A549 (cell line): Measurements from ENCODE around the gene UNCX.

Experiments used
- BHLHE40 ChIP-seq: IDR thresholded peaks from 2 replicates; pipeline ENCODE4 v1.6.1; 2012; ENCODE audit warnings: low read depth, low read length, inconsistent platforms
- MAX ChIP-seq: IDR thresholded peaks from 2 replicates; pipeline ENCODE4 v1.6.1; 2012
- NFE2L2 ChIP-seq: fragments of 150-350 bp; conservative IDR thresholded peaks from 2 replicates; pipeline ENCODE4 v1.6.1; 2014; ENCODE audit warnings: low read length
- POLR2A ChIP-seq: IDR thresholded peaks from 2 replicates; pipeline ENCODE4 v1.6.1; 2012; ENCODE audit warnings: mild to moderate bottlenecking, low read length
- RAD21 ChIP-seq, 2 experiments: fragments of >200 bp in 1 of 2; sonication (Bioruptor Twin) in 1 of 2; formaldehyde crosslinking in 1 of 2; IDR thresholded peaks in 1 of 2; conservative IDR thresholded peaks in 1 of 2; 2 replicates in 1 of 2; 3 replicates in 1 of 2; pipeline ENCODE4 v1.6.1; 2012 to 2018; ENCODE audit warnings: inconsistent platforms in 1 of 2
- RCOR1 ChIP-seq: fragments of 150-350 bp; IDR thresholded peaks from 2 replicates; pipeline ENCODE4 v1.6.1; 2014; ENCODE audit warnings: antibody characterized with exemption, low read length, low read depth
- RNF2 ChIP-seq: fragments of 200-600 bp; sonication (generic); IDR thresholded peaks from 2 replicates; pipeline ENCODE4 v1.6.1; 2016; ENCODE audit warnings: low read depth, mild to moderate bottlenecking, antibody characterized with exemption, moderate library complexity, borderline replicate concordance
- USF2 ChIP-seq: fragments of 450-650 bp; IDR thresholded peaks from 2 replicates; pipeline ENCODE4 v1.6.1; 2014; ENCODE audit warnings: antibody characterized with exemption
- ZNF302 ChIP-seq: fragments of 250-450 bp; sonication (Bioruptor Pico); IDR thresholded peaks from 2 replicates; pipeline ENCODE4 v1.9.0; 2021; ENCODE audit warnings: inconsistent platforms, mild to moderate bottlenecking, moderate library complexity
- TF ChIP-seq, protein P1 (sequence below): fragments of >200 bp; sonication (Bioruptor Twin); formaldehyde crosslinking; IDR thresholded peaks from 3 replicates; pipeline ENCODE4 v1.5.1; 2016

DNA sequence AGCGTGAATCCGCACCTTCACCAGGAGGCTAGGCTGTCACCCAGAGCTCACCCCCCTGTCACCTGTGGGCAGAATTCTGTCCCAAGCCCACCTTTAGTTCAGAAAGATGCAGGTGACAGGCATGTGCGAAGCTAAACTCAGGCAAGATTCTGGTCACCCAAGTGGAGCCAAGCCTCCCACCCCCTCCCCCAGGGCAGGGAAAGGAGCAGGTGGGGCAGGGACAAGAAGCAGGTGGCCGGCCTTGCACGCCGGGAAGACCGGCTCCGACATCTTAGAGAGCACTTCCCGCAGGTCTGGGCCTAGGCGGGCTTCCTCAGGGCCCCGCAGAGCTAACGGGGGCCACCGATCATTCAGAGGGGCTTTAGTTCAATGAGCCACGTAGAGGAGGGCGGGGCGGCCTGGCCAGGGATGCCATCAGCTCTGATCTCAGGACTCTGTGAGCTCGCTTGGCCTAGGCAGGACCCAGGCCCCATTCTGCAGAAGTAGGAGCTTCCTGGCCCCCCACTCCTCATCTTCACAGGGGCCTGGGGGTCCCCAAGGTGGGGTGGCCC is 19.9 kb downstream of the UNCX start:
- TF ChIP-seq USF2 (no peak), RCOR1 (no peak), POLR2A (no peak), BHLHE40 (no peak), RNF2 (no peak), RAD21 (conservative IDR thresholded peaks at IDR 0.05 in 1 of 2, IDR thresholded peaks at IDR 0.05 in 1 of 2) (no peak), NFE2L2 (no peak), MAX (no peak), ZNF302 (CRISPR knock-in tag) (no peak)
- TF ChIP-seq, protein P1, sequence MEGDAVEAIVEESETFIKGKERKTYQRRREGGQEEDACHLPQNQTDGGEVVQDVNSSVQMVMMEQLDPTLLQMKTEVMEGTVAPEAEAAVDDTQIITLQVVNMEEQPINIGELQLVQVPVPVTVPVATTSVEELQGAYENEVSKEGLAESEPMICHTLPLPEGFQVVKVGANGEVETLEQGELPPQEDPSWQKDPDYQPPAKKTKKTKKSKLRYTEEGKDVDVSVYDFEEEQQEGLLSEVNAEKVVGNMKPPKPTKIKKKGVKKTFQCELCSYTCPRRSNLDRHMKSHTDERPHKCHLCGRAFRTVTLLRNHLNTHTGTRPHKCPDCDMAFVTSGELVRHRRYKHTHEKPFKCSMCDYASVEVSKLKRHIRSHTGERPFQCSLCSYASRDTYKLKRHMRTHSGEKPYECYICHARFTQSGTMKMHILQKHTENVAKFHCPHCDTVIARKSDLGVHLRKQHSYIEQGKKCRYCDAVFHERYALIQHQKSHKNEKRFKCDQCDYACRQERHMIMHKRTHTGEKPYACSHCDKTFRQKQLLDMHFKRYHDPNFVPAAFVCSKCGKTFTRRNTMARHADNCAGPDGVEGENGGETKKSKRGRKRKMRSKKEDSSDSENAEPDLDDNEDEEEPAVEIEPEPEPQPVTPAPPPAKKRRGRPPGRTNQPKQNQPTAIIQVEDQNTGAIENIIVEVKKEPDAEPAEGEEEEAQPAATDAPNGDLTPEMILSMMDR = no peak
